Measurements from ENCODE around the gene THAP5. TPM values are rescaled to one million over a fixed set of nuclear protein-coding genes. Genes with fewer than 3 reads are reported as not detected.

THAP5 gene
- total RNA-seq, 1 experiment from 2014 or later = 24.6 TPM

DNA sequence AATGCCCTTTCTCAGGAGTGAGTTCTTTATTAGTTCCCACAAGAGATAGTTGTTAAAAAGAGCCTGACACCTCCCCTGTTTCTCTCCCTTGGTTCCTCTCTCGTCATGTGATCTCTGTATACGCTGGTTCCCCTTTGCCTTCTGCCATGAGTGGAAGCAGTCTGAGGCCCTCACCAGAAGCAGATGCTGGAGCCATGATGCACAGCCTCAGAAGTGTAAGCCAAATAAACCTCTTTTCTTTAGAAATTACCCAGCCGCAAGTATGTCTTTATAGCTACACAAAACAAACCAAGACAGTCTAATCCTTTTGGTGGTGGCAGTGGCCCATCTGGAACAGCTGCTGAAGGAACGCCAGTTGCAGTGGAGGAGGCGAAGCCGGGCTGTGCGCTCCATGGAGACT is 9.4 kb upstream of the THAP5 start:
- CTCF ChIA-PET = no interaction called here
- intact Hi-C loops (cut with micrococcal nuclease; ENCODE audit: unreplicated experiment) = no loop called here
- H3K9me3 ChIP-seq (ENCODE audit: control insufficient read depth, insufficient read depth, low read depth, low read length) = no peaks in the 10 kb centered on the region
- POLR2A ChIA-PET = no interaction called here
- H3K27me3 ChIP-seq (ENCODE audit: control insufficient read depth, insufficient read depth, low read length) = no peaks in the 10 kb centered on the region
- ATAC-seq = no peak
- H3K27ac ChIP-seq (ENCODE audit: low read length) = no peak overlapping the region
- in situ Hi-C loops (cut with HindIII; ENCODE audit: low pct_unique_long_range_greater_than_20kb, low sequenced_read_pairs) = no loop called here
- H3K4me3 ChIP-seq (ENCODE audit: low read depth in 2 of 2, low read length in 2 of 2) = no peak overlapping the region
- no TSS peak for BruUV-seq (replicated peaks)
- no peak for DNase-seq (ENCODE audit: low read depth, low spot score)
- H3K36me3 ChIP-seq (ENCODE audit: control insufficient read depth, insufficient read depth, low read length) = peaks cover 2% of the 10 kb centered on the region; the same call in 1 of the 2 replicates
- peaks cover 8% of the 10 kb centered on the region for H3K4me1 ChIP-seq (ENCODE audit: control insufficient read depth, insufficient read depth, low read length)
- TF ChIP-seq TCF7L2 (IDR thresholded peaks at IDR 0.05; ENCODE audit: low read depth, low read length) (no peak), POLR2AphosphoS5 (IDR thresholded peaks at IDR 0.05; ENCODE audit: low read depth, low read length) (no peak), SIN3A (IDR thresholded peaks at IDR 0.05; ENCODE audit: borderline replicate concordance, insufficient read depth, low read depth, low read length) (no peak), REST (IDR thresholded peaks at IDR 0.05; ENCODE audit: insufficient read depth in 1 of 2, low read depth in 2 of 2, low read length in 1 of 2) (no peak), CTCF (IDR thresholded peaks at IDR 0.05) (no peak)

DNA sequence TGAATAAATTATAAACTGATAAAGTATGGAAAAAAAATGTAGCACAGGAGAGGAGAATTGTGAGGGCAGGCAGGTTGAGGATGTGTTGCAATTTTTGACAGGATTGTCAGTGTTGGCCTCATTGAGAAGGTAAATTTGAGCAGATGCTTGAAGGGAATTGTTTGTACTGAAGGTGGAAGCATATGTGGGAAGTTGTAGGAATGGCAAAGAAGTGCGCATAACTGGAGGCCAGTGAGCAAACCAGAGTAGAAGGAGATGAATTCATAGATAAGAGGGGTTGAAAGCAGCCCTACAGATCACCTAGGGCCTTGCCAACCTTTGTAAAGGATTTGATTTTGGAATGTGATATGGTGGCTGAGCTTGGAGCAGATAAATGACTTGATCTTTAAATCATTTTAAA is 6.6 kb upstream of the THAP5 start:
- no TSS peak for BruUV-seq (replicated peaks)
- ATAC-seq = no peak
- no peak overlapping the region for H3K27ac ChIP-seq (ENCODE audit: low read length)
- no peaks in the 10 kb centered on the region for H3K9me3 ChIP-seq (ENCODE audit: control insufficient read depth, insufficient read depth, low read depth, low read length)
- H3K4me1 ChIP-seq (ENCODE audit: control insufficient read depth, insufficient read depth, low read length) = peaks cover 6% of the 10 kb centered on the region; the same call in 1 of the 2 replicates
- intact Hi-C loops (cut with micrococcal nuclease; ENCODE audit: unreplicated experiment) = no loop called here
- CTCF ChIA-PET = no interaction called here
- in situ Hi-C loops (cut with HindIII; ENCODE audit: low pct_unique_long_range_greater_than_20kb, low sequenced_read_pairs) = no loop called here
- H3K36me3 ChIP-seq (ENCODE audit: control insufficient read depth, insufficient read depth, low read length) = peaks cover 10% of the 10 kb centered on the region
- DNase-seq (ENCODE audit: low read depth, low spot score) = no peak
- TF ChIP-seq REST (IDR thresholded peaks at IDR 0.05; ENCODE audit: insufficient read depth in 1 of 2, low read depth in 2 of 2, low read length in 1 of 2) (no peak), TCF7L2 (IDR thresholded peaks at IDR 0.05; ENCODE audit: low read depth, low read length) (no peak), POLR2AphosphoS5 (IDR thresholded peaks at IDR 0.05; ENCODE audit: low read depth, low read length) (no peak), SIN3A (IDR thresholded peaks at IDR 0.05; ENCODE audit: borderline replicate concordance, insufficient read depth, low read depth, low read length) (no peak), CTCF (IDR thresholded peaks at IDR 0.05) (no peak)
- no peak overlapping the region for H3K4me3 ChIP-seq (ENCODE audit: low read depth in 2 of 2, low read length in 2 of 2)
- POLR2A ChIA-PET = no interaction called here
- H3K27me3 ChIP-seq (ENCODE audit: control insufficient read depth, insufficient read depth, low read length) = no peaks in the 10 kb centered on the region

Measured in Panc1 (cell line).